ENCODE data around the gene ZFP36L2.

GRCh38 chr2:43221763-43222474 lies 4.5 kb downstream of the ZFP36L2 start:
- TF ChIP-seq GATA2 (IDR thresholded peaks at IDR 0.05; ENCODE audit: low read depth, low read length), result no peak
- no peak for TF ChIP-seq GATA3 (IDR thresholded peaks at IDR 0.05; ENCODE audit: low read depth, low read length)

All from SH-SY5Y (cell line).